Natural killer cell (primary cell): ENCODE measurements around the gene ITM2C. TPM values are rescaled to one million over a fixed set of nuclear protein-coding genes. Genes with fewer than 3 reads are reported as not detected.
A peak's percentile ranks its signal among the peaks of the same experiment; 100 is the strongest.

Source experiments
- ATAC-seq, 3 donors: fragments of 150-1000 bp in 2 of 3; fragments of 200-7000 bp in 1 of 3; cut with Tn5 transposase; 1 replicate in 1 of 3; 2 replicates in 2 of 3; pipeline ENCODE4 v1.10.0; 2021; ENCODE audit warnings: mild to moderate bottlenecking in 2 of 3, moderate library complexity in 2 of 3
- DNase-seq, 2 donors: peaks; one replicate each; pipeline versions ENCODE4 v3.0.0 to v3.0.0-alpha.2; 2013 to 2021; ENCODE audit warnings: mixed read lengths in 1 of 2
- H3K27ac ChIP-seq: one replicate; pipeline ENCODE4 v1.5.1; 2013; ENCODE audit warnings: mild to moderate bottlenecking, low read length
- H3K27me3 ChIP-seq: one replicate; pipeline ENCODE4 v1.6.1; 2013; ENCODE audit warnings: low read length; ENCODE audit not compliant: control insufficient read depth, insufficient read depth
- H3K36me3 ChIP-seq: one replicate; pipeline ENCODE4 v1.6.1; 2013; ENCODE audit warnings: low read length; ENCODE audit not compliant: control insufficient read depth, insufficient read depth
- H3K4me1 ChIP-seq: one replicate; pipeline ENCODE4 v1.6.1; 2013; ENCODE audit warnings: low read length; ENCODE audit not compliant: control insufficient read depth, insufficient read depth
- H3K4me3 ChIP-seq: one replicate; pipeline ENCODE4 v1.5.1; 2013; ENCODE audit warnings: low read length
- H3K9me3 ChIP-seq: one replicate; pipeline ENCODE4 v1.6.1; 2013; ENCODE audit warnings: low read length; ENCODE audit not compliant: control insufficient read depth, insufficient read depth
- H3K27ac Mint-ChIP-seq, 2 donors: one replicate each; pipeline ENCODE4 v1.8.0; 2022; ENCODE audit warnings: mild to moderate bottlenecking in 2 of 2, mixed read lengths in 2 of 2, moderate library complexity in 1 of 2
- H3K27me3 Mint-ChIP-seq, 2 donors: one replicate each; pipeline ENCODE4 v1.8.0; 2022; ENCODE audit warnings: low read depth in 2 of 2, mixed read lengths in 2 of 2
- H3K36me3 Mint-ChIP-seq: one replicate; pipeline ENCODE4 v1.8.0; 2022; ENCODE audit warnings: mixed read lengths
- H3K4me1 Mint-ChIP-seq, 2 donors: one replicate each; pipeline ENCODE4 v1.8.0; 2022; ENCODE audit warnings: mixed read lengths in 2 of 2
- H3K4me3 Mint-ChIP-seq: one replicate; pipeline ENCODE4 v1.8.0; 2022; ENCODE audit warnings: mild to moderate bottlenecking, moderate library complexity, mixed read lengths
- H3K9me3 Mint-ChIP-seq, 2 donors: one replicate each; pipeline ENCODE4 v1.8.0; 2022; ENCODE audit warnings: mixed read lengths in 2 of 2
- CTCF ChIP-seq: fragments of 200-600 bp; IDR thresholded peaks from one replicate; pipeline ENCODE4 v1.8.0; 2022; ENCODE audit warnings: antibody characterized with exemption
- WGBS: methylation state at CpG from one replicate; pipeline ENCODE4 v1.1.7; 2013; ENCODE audit warnings: missing lambda C conversion rate; ENCODE audit not compliant: insufficient coverage; 5-methylcytosine and 5-hydroxymethylcytosine counted together
- intact Hi-C: fragments of 100-400 bp; cut with micrococcal nuclease; formaldehyde crosslinking; loops from one replicate; pipeline ENCODE4 v1.14.2; 2022
- total RNA-seq, 4 donors: library from RNA; stranded (reverse); fragments of 120-200 nt in 1 of 4; gene quantifications; one replicate each; pipeline versions ENCODE4 v1.2.3 to v1.2.4, GENCODE V29; 2013 to 2022

The ITM2C gene
- total RNA-seq, 3 donors from 2014 or later (not counting 1 experiment from before 2014, with no cell fraction given): 4.7 to 36.3 (median 5.1) TPM

GRCh38 chr2:230875347-230876315 is 10.9 kb downstream of the ITM2C start:
- no peak for TF ChIP-seq CTCF
- no peak for ATAC-seq
- Mint-ChIP-seq H3K9me3 (no peaks in the 10 kb centered on the region), H3K36me3 (no peaks in the 10 kb centered on the region), H3K27ac (no peak overlapping the region), H3K4me1 (peaks cover 28 to 44% of the 10 kb centered on the region in 2 donors), H3K27me3 (peaks cover 43 to 46% of the 10 kb centered on the region in 2 donors), H3K4me3 (no peak overlapping the region)
- peaks cover 74% of the 10 kb centered on the region for H3K4me1 ChIP-seq
- 96% methylated on average over 34 of the region's 34 CpGs for WGBS
- intact Hi-C loops: loop anchor here (5.0 kb wide), 1 partner anchor 177 kb away; no protein-coding TSS in a partner anchor
- H3K9me3 ChIP-seq: no peaks in the 10 kb centered on the region
- peaks cover 38% of the 10 kb centered on the region for H3K27me3 ChIP-seq
- no peak overlapping the region for H3K27ac ChIP-seq
- no peak overlapping the region for H3K4me3 ChIP-seq
- H3K36me3 ChIP-seq: no peaks in the 10 kb centered on the region
- DNase-seq: peak in 1 of 2 donors; percentile 11

GRCh38 chr2:230877116-230877758 is 12.5 kb downstream of the ITM2C start:
- Mint-ChIP-seq H3K4me1 (peaks cover 28 to 43% of the 10 kb centered on the region in 2 donors), H3K27ac (peak overlapping the region; percentile 70 to 86), H3K36me3 (no peaks in the 10 kb centered on the region), H3K4me3 (peak overlapping the region; percentile 79), H3K27me3 (peaks cover 44 to 45% of the 10 kb centered on the region in 2 donors), H3K9me3 (no peaks in the 10 kb centered on the region)
- ATAC-seq (no peak), DNase-seq (peak in 1 of 2 donors; percentile 57)
- intact Hi-C loops: loop anchor here (1.0 to 5.0 kb wide), 2 partner anchors 97 to 175 kb away; no protein-coding TSS in a partner anchor
- Histone ChIP-seq H3K9me3 (no peaks in the 10 kb centered on the region), H3K27me3 (peaks cover 36% of the 10 kb centered on the region), H3K36me3 (no peaks in the 10 kb centered on the region), H3K4me3 (no peak overlapping the region), H3K27ac (peak overlapping the region; percentile 35), H3K4me1 (peaks cover 64% of the 10 kb centered on the region)
- WGBS: 41% methylated on average over 27 of the region's 27 CpGs
- TF ChIP-seq CTCF: no peak

- ATAC-seq: peak; percentile 84 to 92 (median 91)
- H3K4me3 Mint-ChIP-seq: peak overlapping the region; percentile 79
These were observed 13.2 kb downstream of the ITM2C start for GRCh38 chr2:230877759-230878598.

More at GRCh38 chr2:230877759-230878598, 13.2 kb downstream of the ITM2C start:
- Mint-ChIP-seq H3K27me3 (peaks cover 45 to 46% of the 10 kb centered on the region in 2 donors), H3K36me3 (no peaks in the 10 kb centered on the region), H3K9me3 (no peaks in the 10 kb centered on the region), H3K4me1 (peaks cover 28 to 43% of the 10 kb centered on the region in 2 donors), H3K27ac (peak overlapping the region; percentile 70 to 86)
- TF ChIP-seq CTCF: no peak
- Histone ChIP-seq H3K9me3 (no peaks in the 10 kb centered on the region), H3K36me3 (no peaks in the 10 kb centered on the region), H3K4me3 (no peak overlapping the region), H3K4me1 (peaks cover 57% of the 10 kb centered on the region), H3K27ac (peak overlapping the region; percentile 35), H3K27me3 (peaks cover 30% of the 10 kb centered on the region)
- peak; percentile 78 to 86 for DNase-seq
- intact Hi-C loops: loop anchor here (1.0 to 5.0 kb wide), 2 partner anchors 96 to 174 kb away; no protein-coding TSS in a partner anchor
- 18% methylated on average over 20 of the region's 20 CpGs for WGBS
